ENCODE measurements around the gene PADI3. TPM values are rescaled to one million over a fixed set of nuclear protein-coding genes. Genes with fewer than 3 reads are reported as not detected.

The PADI3 gene
- total and polyA plus RNA-seq, 7 donors: 0.01 to 0.09 (median 0.04) TPM; not detected in 4

GRCh38 chr1:17265162-17265561 lies 16.3 kb downstream of the PADI3 start:
- Histone ChIP-seq H3K27ac (no peak overlapping the region), H3K4me3 (no peak overlapping the region), H3K4me1 (no peaks in the 10 kb centered on the region), H3K36me3 (ENCODE audit: insufficient read depth in 1 of 2, low read depth in 1 of 2) (no peaks in the 10 kb centered on the region), H3K27me3 (ENCODE audit: insufficient read depth in 3 of 3, low read length in 2 of 3) (peaks cover 0 to 8% (median 0%) of the 10 kb centered on the region in 3 donors), H3K9me3 (no peaks in the 10 kb centered on the region)
- ATAC-seq (no peak), DNase-seq (no peak)
- 64 to 87% (median 68%) methylated on average over 2 of the region's 2 CpGs for WGBS, 3 donors
- TF ChIP-seq CTCF (IDR thresholded peaks at IDR 0.05): no peak
- intact Hi-C loops (cut with DNase I): no loop called here

- no peak for DNase-seq
- Histone ChIP-seq H3K9me3 (no peaks in the 10 kb centered on the region), H3K27me3 (ENCODE audit: insufficient read depth in 3 of 3, low read length in 2 of 3) (no peaks in the 10 kb centered on the region), H3K4me1 (no peaks in the 10 kb centered on the region), H3K4me3 (no peak overlapping the region), H3K36me3 (ENCODE audit: insufficient read depth in 1 of 2, low read depth in 1 of 2) (no peaks in the 10 kb centered on the region), H3K27ac (no peak overlapping the region)
- no peak for TF ChIP-seq CTCF (IDR thresholded peaks at IDR 0.05)
- intact Hi-C loops (cut with DNase I): no loop called here
- 83 to 85% (median 84%) methylated on average over 4 of the region's 4 CpGs for WGBS, 3 donors
- ATAC-seq: no peak
These were observed 17.1 kb downstream of the PADI3 start for GRCh38 chr1:17265950-17266349.

GRCh38 chr1:17270891-17271765 lies 22.2 kb downstream of the PADI3 start:
- H3K27me3 ChIP-seq (ENCODE audit: insufficient read depth in 3 of 3, low read length in 2 of 3): peaks cover 0 to 14% (median 2%) of the 10 kb centered on the region in 3 donors
- no peak overlapping the region for H3K27ac ChIP-seq
- WGBS, 3 donors: 83% methylated on average over 23 of the region's 23 CpGs
- H3K4me1 ChIP-seq: no peaks in the 10 kb centered on the region
- ATAC-seq (no peak), DNase-seq (no peak)
- no peak overlapping the region for H3K4me3 ChIP-seq
- TF ChIP-seq CTCF (IDR thresholded peaks at IDR 0.05): no peak
- H3K9me3 ChIP-seq: no peaks in the 10 kb centered on the region
- intact Hi-C loops (cut with DNase I): no loop called here
- no peaks in the 10 kb centered on the region for H3K36me3 ChIP-seq (ENCODE audit: insufficient read depth in 1 of 2, low read depth in 1 of 2)

GRCh38 chr1:17272066-17272465 lies 23.2 kb downstream of the PADI3 start:
- 80 to 83% (median 82%) methylated on average over 6 of the region's 6 CpGs for WGBS, 3 donors
- Histone ChIP-seq H3K4me3 (no peak overlapping the region), H3K9me3 (no peaks in the 10 kb centered on the region), H3K27ac (no peak overlapping the region), H3K27me3 (ENCODE audit: insufficient read depth in 3 of 3, low read length in 2 of 3) (peaks cover 0 to 20% (median 2%) of the 10 kb centered on the region in 3 donors), H3K36me3 (ENCODE audit: insufficient read depth in 1 of 2, low read depth in 1 of 2) (no peaks in the 10 kb centered on the region), H3K4me1 (no peaks in the 10 kb centered on the region)
- no peak for DNase-seq
- ATAC-seq: no peak
- no peak for TF ChIP-seq CTCF (IDR thresholded peaks at IDR 0.05)
- intact Hi-C loops (cut with DNase I): no loop called here

Data from psoas muscle (tissue), 8 donors.